Colon (tissue), 2 donors: ENCODE measurements around the gene GAK.

Experiments used
- FAIRE-seq: peaks from 2 replicates; lab custom pipeline; 2012; peaks lifted over from hg19 to GRCh38; lab: Jason Lieb, UNC
- donor health status: control.
- donor health status: control.

The GAK gene

DNA sequence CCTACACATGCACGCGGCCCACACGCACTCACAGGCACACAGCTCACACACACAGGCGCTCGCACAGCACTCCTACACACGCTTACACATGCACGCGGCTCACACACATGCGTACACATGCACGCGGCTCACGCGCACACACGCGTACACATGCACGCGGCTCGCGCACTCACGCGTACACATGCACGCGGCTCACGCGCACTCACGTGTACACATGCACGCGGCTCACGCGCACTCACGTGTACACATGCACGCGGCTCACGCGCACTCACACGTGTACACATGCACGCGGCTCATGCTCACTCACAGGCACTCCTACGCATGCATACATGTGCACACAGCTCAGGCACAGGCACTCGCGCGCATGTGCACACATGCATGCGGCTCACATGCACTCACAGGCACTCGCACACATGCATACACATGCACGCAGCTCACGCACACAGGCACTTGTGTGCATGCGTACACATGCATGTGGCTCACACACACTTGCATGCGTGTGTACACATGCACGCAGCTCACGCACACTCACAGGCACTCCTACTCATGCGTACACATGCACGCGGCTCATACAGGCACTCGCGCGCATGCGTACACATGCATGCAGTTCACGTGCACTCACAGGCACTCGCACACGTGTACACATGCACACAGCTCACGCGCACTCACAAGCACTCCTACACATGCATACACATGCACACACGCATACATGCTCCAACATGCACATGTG, 44.9 kb downstream of the GAK start:
- FAIRE-seq: no peak

DNA sequence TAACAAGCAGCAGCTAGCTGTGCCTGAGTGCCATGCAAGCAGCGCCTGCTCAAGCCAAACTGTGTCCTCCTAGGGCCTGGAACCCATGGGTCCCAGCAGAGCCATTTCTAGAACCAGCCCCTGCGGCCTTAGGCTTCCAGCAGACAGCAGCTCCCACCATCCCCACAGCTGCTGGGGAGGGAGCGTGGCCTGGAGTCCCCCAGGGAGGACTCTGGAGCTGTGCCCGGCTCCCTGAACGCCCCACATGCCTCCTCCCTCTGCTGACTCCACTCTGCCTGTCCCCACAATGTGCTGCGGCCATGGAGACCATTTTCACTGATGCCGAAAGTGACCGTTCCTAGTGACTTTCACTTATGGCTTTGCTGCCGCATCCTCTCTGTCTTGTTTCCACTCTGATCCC, 45.9 kb downstream of the GAK start:
- FAIRE-seq: no peak

- no peak for FAIRE-seq
Observed at GRCh38 chr4:885353-885752, 46.8 kb downstream of the GAK start.

DNA sequence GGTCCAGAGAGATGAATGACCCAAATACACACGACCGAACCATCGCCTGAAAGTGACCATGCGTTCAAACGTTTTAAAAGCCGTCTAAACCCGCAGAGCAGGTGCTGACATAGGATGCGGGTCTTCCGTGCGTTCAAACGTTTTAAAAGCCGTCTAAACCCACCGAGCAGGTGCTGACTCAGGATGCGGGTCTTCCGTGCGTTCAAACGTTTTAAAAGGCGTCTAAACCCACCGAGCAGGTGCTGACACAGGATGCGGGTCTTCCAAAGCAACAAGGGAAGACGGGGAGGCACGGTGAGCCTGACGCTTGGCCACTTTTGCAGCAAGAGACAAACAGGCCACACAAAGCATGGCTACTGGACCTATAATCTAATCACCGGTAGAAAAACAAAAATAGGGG, 47.2 kb downstream of the GAK start:
- FAIRE-seq: no peak

DNA sequence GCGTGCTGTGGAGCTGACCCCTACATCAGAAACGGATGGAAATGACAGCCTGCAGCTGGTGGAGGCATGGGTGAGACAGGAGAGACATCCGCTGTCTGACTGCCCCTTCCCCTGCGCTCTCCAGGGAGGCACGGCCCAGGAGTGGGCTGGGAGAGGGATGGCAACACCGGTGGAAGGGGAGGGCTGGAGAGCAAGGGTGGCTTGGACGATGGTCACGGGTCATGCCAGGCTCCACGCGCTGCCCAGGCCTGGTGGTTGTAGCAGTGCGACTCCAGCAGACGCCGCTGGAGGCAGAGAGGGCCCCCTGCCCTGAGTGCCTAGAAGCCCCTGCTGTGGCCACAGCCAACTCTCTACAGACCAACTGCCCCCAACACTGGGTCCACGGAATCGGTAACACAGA, 47.9 kb downstream of the GAK start:
- no peak for FAIRE-seq

- FAIRE-seq: no peak
Observed at GRCh38 chr4:883377-884095, 48.6 kb downstream of the GAK start.

DNA sequence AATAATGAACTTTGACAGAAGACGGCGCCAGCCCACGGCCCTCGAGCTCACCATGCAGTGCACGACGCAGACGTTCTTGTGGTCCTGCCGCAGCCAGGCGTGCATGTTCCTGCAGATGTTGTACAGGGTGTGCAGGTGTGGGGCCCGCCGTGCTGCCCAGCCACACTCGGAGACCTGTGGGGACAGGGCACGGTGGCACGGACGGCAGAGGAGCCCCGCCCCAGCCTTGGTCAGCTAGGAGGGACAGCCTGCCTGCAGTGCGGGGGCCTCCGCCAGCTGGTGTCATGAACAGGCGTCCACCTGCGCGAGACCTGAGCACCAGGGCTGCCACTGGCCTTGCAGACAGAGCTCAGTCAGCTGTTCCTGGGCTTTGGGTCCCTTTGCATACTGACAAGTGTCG, 49.5 kb downstream of the GAK start:
- no peak for FAIRE-seq

- FAIRE-seq: no peak
Observed at GRCh38 chr4:881709-882108, 50.4 kb downstream of the GAK start.

- no peak for FAIRE-seq
Observed at GRCh38 chr4:880684-881405, 51.3 kb downstream of the GAK start.

DNA sequence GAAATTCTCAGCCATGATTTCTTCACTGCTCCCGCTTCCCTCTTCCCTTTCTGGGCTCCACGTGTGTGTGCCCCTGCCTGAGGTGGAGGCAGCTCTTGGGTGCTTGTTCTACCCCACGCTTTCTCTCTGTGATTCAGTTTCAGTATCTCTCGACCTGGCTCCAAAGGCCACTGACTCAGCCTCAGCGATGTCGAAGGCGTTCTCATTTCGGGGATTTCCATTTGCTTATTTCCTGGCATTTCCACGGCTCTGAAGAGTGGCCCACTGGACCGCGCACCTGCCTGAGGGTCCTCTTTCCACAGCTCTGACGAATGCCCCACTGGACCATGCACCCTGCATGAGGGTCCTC, 52.4 kb downstream of the GAK start:
- FAIRE-seq: no peak

GRCh38 chr4:878796-879728, 53.1 kb downstream of the GAK start:
- no peak for FAIRE-seq

DNA sequence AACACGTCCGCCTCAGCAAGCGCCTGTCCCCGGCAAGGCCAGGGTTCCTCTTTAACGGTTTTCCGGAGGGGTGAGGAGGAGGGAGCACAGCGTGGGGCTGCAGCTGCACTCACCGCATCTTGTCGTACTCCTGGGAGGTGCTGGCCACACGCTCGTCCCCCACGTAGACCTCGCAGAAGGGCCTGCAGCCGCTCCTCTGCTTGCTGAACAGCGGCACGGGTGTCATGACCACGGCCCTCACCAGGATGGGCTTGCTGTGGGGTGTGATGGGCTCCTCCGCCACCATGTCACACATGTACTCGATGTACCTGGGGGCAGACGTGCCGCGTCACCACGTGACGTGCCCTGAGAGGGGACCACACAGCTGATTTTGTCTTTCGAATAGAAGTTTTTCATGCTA, 54.6 kb downstream of the GAK start:
- no peak for FAIRE-seq

DNA sequence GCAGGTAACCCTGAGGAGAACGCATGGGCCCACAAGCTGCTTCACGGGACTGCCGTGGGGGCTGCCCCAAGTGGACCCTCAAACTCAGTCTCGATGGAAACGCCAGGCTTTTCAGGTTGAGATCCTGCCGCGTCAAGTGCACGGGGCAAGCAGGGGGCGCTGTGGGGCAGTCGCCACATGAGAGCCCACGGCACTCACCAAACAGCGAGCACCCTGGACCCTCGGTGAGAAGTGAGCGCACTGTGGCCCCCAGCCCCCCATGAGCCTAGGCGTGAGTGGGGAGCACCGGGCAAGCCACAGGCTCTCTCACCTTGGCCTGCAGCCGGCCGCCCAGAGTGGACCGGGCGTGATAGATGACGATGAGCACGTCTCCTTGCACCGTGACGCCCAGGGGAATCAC, 55.3 kb downstream of the GAK start:
- FAIRE-seq: no peak

DNA sequence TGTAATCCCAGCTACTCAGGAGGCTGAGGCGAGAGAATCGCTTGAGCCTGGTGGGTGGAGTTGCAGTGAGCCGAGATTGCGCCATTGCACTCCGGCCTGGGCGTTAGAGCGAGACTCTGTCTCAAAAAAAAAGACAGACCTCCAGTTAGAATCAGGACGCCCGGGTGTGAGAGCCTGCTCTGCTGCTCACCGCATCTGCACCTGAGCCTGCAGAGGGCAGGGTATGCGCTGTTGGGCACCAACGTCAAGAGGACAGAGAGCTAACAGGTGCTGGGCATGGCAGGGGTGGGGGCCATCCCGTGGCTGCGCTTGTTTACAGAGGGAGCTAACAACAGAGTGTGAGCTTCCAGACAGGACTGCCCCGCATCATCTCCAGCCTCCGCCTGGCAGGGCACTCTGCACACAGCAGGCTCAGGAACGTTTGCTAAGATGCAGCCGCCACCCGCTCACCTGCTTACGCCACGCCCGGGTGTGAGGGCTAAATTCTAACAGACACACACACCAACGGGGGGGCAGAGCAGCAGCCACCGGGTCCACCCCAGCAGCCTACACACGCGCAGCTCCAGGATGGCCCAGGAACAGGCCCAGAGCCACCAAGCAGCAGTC, 56.2 kb downstream of the GAK start:
- no peak for FAIRE-seq

DNA sequence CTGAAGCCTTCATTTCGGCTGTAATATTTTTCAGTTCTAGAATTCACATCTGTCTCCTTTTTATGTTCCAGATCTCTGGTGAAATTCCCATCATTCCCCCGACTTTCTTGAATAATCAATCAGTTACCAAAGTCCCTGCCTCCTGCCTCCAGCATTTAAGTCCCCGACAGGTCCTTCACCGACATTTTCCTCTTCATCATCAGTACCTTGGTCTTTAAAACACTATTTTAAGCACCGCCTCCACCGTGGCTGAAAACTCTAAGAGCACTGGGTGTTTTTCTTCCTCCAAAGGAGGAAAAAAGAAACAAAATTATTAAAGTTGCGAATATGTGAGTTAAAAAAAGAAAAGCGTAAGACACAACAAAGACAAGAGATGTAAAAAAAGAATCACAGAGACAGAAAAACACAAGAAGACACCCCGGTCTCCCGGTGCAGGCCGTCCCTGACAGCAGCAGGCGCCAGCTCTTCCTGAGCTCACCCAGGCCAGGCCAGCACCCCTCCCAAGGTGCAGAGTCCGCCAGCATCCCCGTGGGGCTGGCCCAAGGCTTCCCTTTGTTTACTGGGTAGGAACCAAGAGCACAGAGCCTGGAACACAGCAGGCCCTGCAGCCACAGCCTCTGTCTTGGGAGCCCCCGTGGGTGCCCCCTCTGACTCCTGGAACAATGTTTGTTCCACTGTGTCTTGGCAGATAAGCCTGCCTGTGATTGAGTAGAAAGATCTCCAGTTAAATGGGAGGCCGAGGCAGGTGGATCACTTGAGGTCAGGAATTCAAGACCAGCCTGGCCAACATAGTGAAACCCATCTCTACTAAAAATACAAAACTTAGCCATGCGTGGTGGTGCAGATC, 56.9 kb downstream of the GAK start:
- no peak for FAIRE-seq

DNA sequence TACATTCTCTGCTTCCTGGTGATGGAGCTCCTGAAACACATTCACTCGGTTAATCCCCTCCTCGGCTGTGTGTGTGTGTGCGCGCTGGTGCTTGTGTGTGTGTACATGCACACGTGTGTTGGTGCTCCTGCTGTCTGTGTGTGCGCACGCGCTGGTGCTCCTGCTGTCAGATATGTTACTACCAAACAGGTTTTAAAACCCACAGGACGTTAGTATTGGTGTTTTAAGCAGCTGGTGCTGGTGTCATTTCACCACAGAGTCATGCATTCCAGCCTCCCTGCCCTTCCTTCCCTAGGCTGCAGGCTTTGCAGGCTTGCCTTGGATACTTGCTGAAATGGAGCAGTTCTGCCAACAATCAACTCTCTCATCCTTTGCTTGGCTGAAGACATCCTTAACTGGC, 58.1 kb downstream of the GAK start:
- no peak for FAIRE-seq

- no peak for FAIRE-seq
Observed at GRCh38 chr4:872241-872981, 59.7 kb downstream of the GAK start.

DNA sequence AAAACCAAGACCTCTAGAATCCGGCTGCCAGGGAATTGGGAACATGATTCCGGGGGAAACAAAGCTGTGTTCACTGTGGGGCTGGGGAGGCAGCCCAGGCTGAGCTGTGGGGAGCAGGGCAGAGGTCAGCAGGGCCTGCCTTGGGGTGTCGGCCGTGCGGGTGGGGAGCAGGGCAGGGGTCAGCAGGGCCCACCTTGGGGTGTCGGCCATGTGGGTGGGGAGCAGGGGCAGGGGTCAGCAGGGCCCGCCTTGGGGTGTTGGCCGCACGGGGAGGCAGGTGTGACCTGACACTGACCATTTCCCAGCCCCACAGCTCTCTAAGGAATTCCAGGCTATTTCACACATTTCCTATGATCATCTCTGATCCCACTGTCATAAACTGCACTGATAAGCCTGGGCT, 60.6 kb downstream of the GAK start:
- no peak for FAIRE-seq

DNA sequence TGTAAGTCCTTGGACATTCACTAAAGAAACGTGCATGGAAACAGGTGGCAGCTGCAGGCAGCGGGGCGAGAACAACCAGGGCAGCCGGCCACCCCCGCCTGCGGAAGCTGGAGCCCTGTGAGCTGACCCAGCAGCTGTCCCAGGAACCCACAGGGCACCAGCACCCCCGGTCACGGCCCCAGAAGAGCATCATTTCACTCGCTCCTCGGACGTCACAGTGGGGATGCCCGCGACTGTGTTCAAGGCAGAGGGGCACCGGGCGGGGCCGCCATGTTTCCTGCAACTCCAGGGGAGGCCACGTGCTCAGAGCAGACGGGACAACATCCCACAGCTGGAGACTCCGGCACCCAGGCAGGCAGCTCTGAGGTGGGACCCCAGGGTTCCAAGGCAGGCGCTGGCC, 61.2 kb downstream of the GAK start:
- FAIRE-seq: no peak

DNA sequence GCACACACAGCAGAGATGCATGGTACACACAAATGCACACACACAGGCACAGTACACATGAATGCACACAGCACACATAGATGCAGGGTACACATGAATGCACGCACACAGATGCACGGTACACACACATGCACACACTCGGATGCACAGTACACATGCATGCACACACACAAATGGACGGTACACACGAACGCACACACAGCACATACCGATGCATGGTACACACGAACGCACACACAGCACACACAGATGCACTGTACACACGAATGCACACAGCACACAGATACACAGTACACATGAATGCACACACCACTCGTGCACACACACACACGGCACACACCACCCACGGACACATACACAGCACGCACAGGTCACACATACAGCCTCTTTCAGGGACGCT, 62.3 kb downstream of the GAK start:
- no peak for FAIRE-seq
